Measurements from ENCODE around the gene CYSTM1. TPM values are rescaled to one million over a fixed set of nuclear protein-coding genes. Genes with fewer than 3 reads are reported as not detected.

CYSTM1 gene
- total and polyA plus RNA-seq, 2 of the 8 experiments (the other 6 are each of a cell fraction or from before 2014, with no cell fraction given), result 25.0 to 47.8 TPM

DNA sequence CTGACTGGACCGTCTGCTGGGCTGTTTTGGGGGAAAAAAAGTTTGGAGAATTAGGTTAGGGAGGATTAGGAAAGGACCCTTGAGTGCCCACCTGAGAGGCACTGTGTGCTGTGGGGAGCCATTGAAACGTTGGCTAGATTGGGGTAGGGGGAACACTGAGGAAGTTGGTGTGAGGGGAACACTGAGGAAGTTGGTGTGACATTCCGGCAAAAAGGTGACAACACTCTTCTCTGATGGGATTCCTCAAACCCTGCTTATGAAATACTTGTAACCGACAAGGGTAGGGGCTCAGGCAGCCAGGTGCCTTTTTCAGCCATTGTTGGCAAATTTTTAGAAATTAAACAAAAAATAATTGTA, 1.0 kb downstream of the CYSTM1 start:
- H2BK20ac ChIP-seq (ENCODE audit: low read length), result no peak overlapping the region
- no peak overlapping the region for H4K91ac ChIP-seq (replicated peaks; ENCODE audit: insufficient read length, low read length)
- peak overlapping the region; percentile 40 to 86 (median 48); a peak in 6 of 7 replicates for H3K9ac ChIP-seq (replicated peaks in 1 of 4; ENCODE audit: extremely low read depth in 1 of 4, low read depth in 3 of 4, low read length in 3 of 4)
- H3K79me1 ChIP-seq (ENCODE audit: low read depth, low read length), result no peaks in the 10 kb centered on the region
- H3K23me2 ChIP-seq (ENCODE audit: low read depth, low read length), result peaks cover 7% of the 10 kb centered on the region; the same call in 1 of the 2 replicates
- H3K4me2 ChIP-seq (ENCODE audit: insufficient read depth in 1 of 2, low read depth in 2 of 2, low read length in 2 of 2), result peak overlapping the region; percentile 71 to 96
- 0 out of 2 replicates have a peak overlapping the region, but pooled peaks have one; percentile 68 for H2BK12ac ChIP-seq (ENCODE audit: low read depth, low read length)
- CTCF ChIA-PET (ENCODE audit: partially characterized antibody), result interaction anchor here (6.1 kb wide), 1 partner anchor 65 kb away, joined by 41 read pairs; no protein-coding TSS in a partner anchor
- peak overlapping the region; percentile 96 for H2AFZ ChIP-seq (ENCODE audit: low read length)
- peak overlapping the region; percentile 60 to 93 (median 80) for H3K4me3 ChIP-seq (ENCODE audit: extremely low read depth in 1 of 4, insufficient read depth in 2 of 4, low read depth in 3 of 4, low read length in 4 of 4)
- H3K4me1 ChIP-seq (replicated peaks in 1 of 4; ENCODE audit: control insufficient read depth in 3 of 4, insufficient read depth in 4 of 4, low read length in 3 of 4), result peaks cover 0 to 4% (median 1%) of the 10 kb centered on the region in 4 experiments; a peak in 4 of 7 replicates
- no peak overlapping the region for H4K5ac ChIP-seq (ENCODE audit: insufficient read length, low read depth, low read length)
- no peak overlapping the region for H3K56ac ChIP-seq (replicated peaks; ENCODE audit: insufficient read length, low read depth, low read length)
- no peak overlapping the region for H2AK5ac ChIP-seq (ENCODE audit: low read depth, low read length)
- peak overlapping the region; percentile 38; the same call in 1 of the 2 replicates for H3K18ac ChIP-seq (ENCODE audit: extremely low read depth, low read length)
- POLR2A ChIA-PET (ENCODE audit: partially characterized antibody), result no interaction called here
- no peaks in the 10 kb centered on the region for H3K27me3 ChIP-seq (replicated peaks in 1 of 4; ENCODE audit: control insufficient read depth in 3 of 4, extremely low read depth in 1 of 4, insufficient read depth in 3 of 4, low read length in 3 of 4)
- no peak for FAIRE-seq
- no peaks in the 10 kb centered on the region for H3K9me3 ChIP-seq (ENCODE audit: insufficient read depth in 2 of 2, low read depth in 1 of 2, low read length in 1 of 2)
- no peaks in the 10 kb centered on the region for H3K79me2 ChIP-seq (ENCODE audit: control insufficient read depth in 1 of 2, insufficient read depth in 2 of 2, low read length in 2 of 2)
- H4K20me1 ChIP-seq (replicated peaks in 1 of 2; ENCODE audit: control insufficient read depth in 1 of 2, insufficient read depth in 2 of 2, low read length in 2 of 2), result no peaks in the 10 kb centered on the region
- no peaks in the 10 kb centered on the region for H3K36me3 ChIP-seq (ENCODE audit: control insufficient read depth in 2 of 4, insufficient read depth in 4 of 4, low read length in 3 of 4)
- no peak overlapping the region for H3K14ac ChIP-seq (ENCODE audit: insufficient read length)
- WGBS, 2 experiments (ENCODE audit: extremely low coverage in 1 of 2, insufficient coverage in 1 of 2, insufficient read length in 1 of 2, insufficient replicate concordance in 2 of 2, low coverage in 1 of 2, low lambda C conversion rate in 2 of 2, missing lambda C conversion rate in 1 of 2), result 16% methylated on average over 4 of the region's 4 CpGs; no CpG with 5 or more reads in 1 of the 2 experiments
- H4K8ac ChIP-seq (ENCODE audit: extremely low read depth, insufficient read depth, low read length), result no peak overlapping the region
- DNase-seq (ENCODE audit: low read depth in 1 of 2, low spot score in 2 of 2), result no peak
- peak overlapping the region; percentile 71; the same call in 1 of the 2 replicates for H2BK5ac ChIP-seq (ENCODE audit: low read depth, low read length)
- H2BK120ac ChIP-seq (replicated peaks; ENCODE audit: low read depth, low read length), result no peak overlapping the region
- no peak overlapping the region for H3K23ac ChIP-seq (ENCODE audit: insufficient read length)
- no peak overlapping the region for H2BK15ac ChIP-seq (ENCODE audit: low read length)
- H3K27ac ChIP-seq (ENCODE audit: low read depth, low read length), result no peak overlapping the region
- no peak overlapping the region for H3K4ac ChIP-seq (replicated peaks; ENCODE audit: insufficient read length, low read depth, low read length)
- TF ChIP-seq TAF7 (optimal IDR thresholded peaks at IDR 0.05; ENCODE audit: borderline replicate concordance, low read depth, low read length), result no peak
- TF ChIP-seq, protein P1, sequence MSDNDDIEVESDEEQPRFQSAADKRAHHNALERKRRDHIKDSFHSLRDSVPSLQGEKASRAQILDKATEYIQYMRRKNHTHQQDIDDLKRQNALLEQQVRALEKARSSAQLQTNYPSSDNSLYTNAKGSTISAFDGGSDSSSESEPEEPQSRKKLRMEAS (IDR thresholded peaks at IDR 0.05), result no peak
- TF ChIP-seq SIN3A (conservative IDR thresholded peaks at IDR 0.05 in 1 of 2, IDR thresholded peaks at IDR 0.05 in 1 of 2; ENCODE audit: low read depth in 1 of 2, low read length in 2 of 2), result no peak; a peak in 1 of 4 replicates
- no peak for TF ChIP-seq BACH1 (IDR thresholded peaks at IDR 0.05; ENCODE audit: low read length)
- TF ChIP-seq SIX5 (IDR thresholded peaks at IDR 0.05; ENCODE audit: low read depth, low read length), result no peak
- TF ChIP-seq PHF8 (conservative IDR thresholded peaks at IDR 0.05; ENCODE audit: low read depth, low read length), result 0 out of 2 replicates have a peak, but pooled peaks have one; percentile 17
- TF ChIP-seq CEBPB (IDR thresholded peaks at IDR 0.05; ENCODE audit: low read depth, low read length), result no peak

Data from H1 (cell line).